GM18951 (cell line): ENCODE results near the gene RIMKLA.
A peak's percentile ranks its signal among the peaks of the same experiment; 100 is the strongest.

ENCODE experiments used
- POLR2A ChIP-seq: IDR thresholded peaks from 4 replicates; pipeline ENCODE4 v1.6.1; 2011; ENCODE audit warnings: mild to moderate bottlenecking; ENCODE audit not compliant: insufficient read length, insufficient read depth; ENCODE audit errors: extremely low read depth
- in situ Hi-C: fragments of 300-500 bp; cut with MboI; formaldehyde crosslinking; loops from one replicate; pipeline ENCODE4 v1.12.0; 2022; ENCODE audit warnings: low sequenced_read_pairs, mixed read lengths, inconsistent platforms; ENCODE audit not compliant: unreplicated experiment

Gene RIMKLA

GRCh38 chr1:42380586-42381279, at the start of gene RIMKLA:
Gene RIMKLA, plus strand, starts transcription at chr1:42380792. Its CDS starts 143 bp downstream, at chr1:42380935.
- in situ Hi-C loops, result no loop called here
- peak; percentile 54 for TF ChIP-seq POLR2A

GRCh38 chr1:42332877-42333276, 47.7 kb upstream of the RIMKLA start:
- TF ChIP-seq POLR2A, result no peak
- in situ Hi-C loops, result loop anchor here (10.0 kb wide), 1 partner anchor 402 kb away; no protein-coding TSS in a partner anchor

- in situ Hi-C loops, result loop anchor here (10.0 kb wide), 1 partner anchor 401 kb away; no protein-coding TSS in a partner anchor
- TF ChIP-seq POLR2A, result no peak
Measured at GRCh38 chr1:42333662-42334239, 46.8 kb upstream of the RIMKLA start.

- in situ Hi-C loops, result loop anchor here (10.0 kb wide), 1 partner anchor 400 kb away; no protein-coding TSS in a partner anchor
Measured at GRCh38 chr1:42334240-42335049, 46.1 kb upstream of the RIMKLA start.

GRCh38 chr1:42335050-42335808, 45.4 kb upstream of the RIMKLA start, which contains the start of gene FOXJ3:
Gene FOXJ3, minus strand, starts transcription at chr1:42335235. Its CDS starts 24,142 bp downstream, at chr1:42311093.
- in situ Hi-C loops, result loop anchor here (10.0 kb wide), 1 partner anchor 400 kb away; no protein-coding TSS in a partner anchor

More at GRCh38 chr1:42334240-42335049, 46.1 kb upstream of the RIMKLA start:
- TF ChIP-seq POLR2A, result no peak

GRCh38 chr1:42335809-42336518, 44.6 kb upstream of the RIMKLA start:
- no peak for TF ChIP-seq POLR2A
- in situ Hi-C loops, result loop anchor here (10.0 kb wide), 1 partner anchor 399 kb away; no protein-coding TSS in a partner anchor

More at GRCh38 chr1:42335050-42335808, 45.4 kb upstream of the RIMKLA start, which contains the start of gene FOXJ3:
- peak; percentile 94 for TF ChIP-seq POLR2A

GRCh38 chr1:42336978-42337377, 43.6 kb upstream of the RIMKLA start:
- in situ Hi-C loops, result loop anchor here (10.0 kb wide), 1 partner anchor 398 kb away; no protein-coding TSS in a partner anchor
- no peak for TF ChIP-seq POLR2A

- in situ Hi-C loops, result no loop called here
- TF ChIP-seq POLR2A, result no peak
Measured at GRCh38 chr1:42340093-42340492, 40.5 kb upstream of the RIMKLA start.

GRCh38 chr1:42340901-42341300, 39.7 kb upstream of the RIMKLA start:
- in situ Hi-C loops, result no loop called here
- TF ChIP-seq POLR2A, result no peak

GRCh38 chr1:42343049-42343448, 37.5 kb upstream of the RIMKLA start:
- in situ Hi-C loops, result no loop called here
- no peak for TF ChIP-seq POLR2A

- no peak for TF ChIP-seq POLR2A
- in situ Hi-C loops, result no loop called here
Measured at GRCh38 chr1:42348498-42348897, 32.1 kb upstream of the RIMKLA start.

GRCh38 chr1:42350086-42350485, 30.5 kb upstream of the RIMKLA start:
- in situ Hi-C loops, result no loop called here
- TF ChIP-seq POLR2A, result no peak

- TF ChIP-seq POLR2A, result no peak
- in situ Hi-C loops, result no loop called here
Measured at GRCh38 chr1:42358791-42359190, 21.8 kb upstream of the RIMKLA start.
